Uterus (tissue), 4 donors: ENCODE measurements around the gene ADGRE3. TPM values are rescaled to one million over a fixed set of nuclear protein-coding genes. Genes with fewer than 3 reads are reported as not detected.

Experiments
- DNase-seq, 2 donors: peaks; one replicate each; pipeline ENCODE4 v3.0.0-alpha.2; 2019 to 2020
- H3K27ac ChIP-seq, 2 donors: fragments of 200-600 bp; sonication (generic); 1 replicate in 1 of 2; 2 replicates in 1 of 2; pipeline ENCODE4 v1.5.1; 2016 to 2018
- H3K27me3 ChIP-seq, 2 donors: fragments of 200-600 bp; sonication (generic); one replicate each; pipeline ENCODE4 v1.5.1; 2018 to 2019; ENCODE audit warnings: control low read depth in 1 of 2
- H3K36me3 ChIP-seq, 2 donors: fragments of 200-600 bp; sonication (generic); one replicate each; pipeline ENCODE4 v1.5.1; 2019; ENCODE audit warnings: control low read depth in 1 of 2
- H3K4me1 ChIP-seq, 2 donors: fragments of 200-600 bp; sonication (generic); one replicate each; pipeline ENCODE4 v1.5.1; 2018 to 2019; ENCODE audit warnings: control low read depth in 1 of 2
- H3K4me3 ChIP-seq, 2 donors: fragments of 200-600 bp; sonication (generic); 1 replicate in 1 of 2; 2 replicates in 1 of 2; pipeline ENCODE4 v1.5.1; 2018 to 2019; ENCODE audit warnings: mild to moderate bottlenecking in 1 of 2
- H3K9me3 ChIP-seq, 2 donors: fragments of 200-600 bp; sonication (generic); one replicate each; pipeline ENCODE4 v1.5.1; 2019; ENCODE audit warnings: control low read depth in 1 of 2
- CTCF ChIP-seq, 4 experiments: fragments of 200-600 bp in 2 of 4; fragments of 450-650 bp in 2 of 4; sonication (generic) in 2 of 4; IDR thresholded peaks; one replicate each; pipeline ENCODE4 v1.5.1; 2016 to 2019; ENCODE audit warnings: antibody characterized with exemption in 4 of 4, mild to moderate bottlenecking in 2 of 4, moderate library complexity in 1 of 4
- POLR2A ChIP-seq, 2 donors: fragments of 450-650 bp; IDR thresholded peaks; one replicate each; pipeline ENCODE4 v1.6.1; 2016; ENCODE audit warnings: antibody characterized with exemption in 2 of 2, mild to moderate bottlenecking in 1 of 2, moderate library complexity in 1 of 2
- intact Hi-C: fragments of 100-400 bp; cut with DNase I; formaldehyde crosslinking; loops from one replicate; pipeline ENCODE4 v1.15.1; 2023; ENCODE audit warnings: low total_unique reads
- total RNA-seq, 4 donors: library from RNA; depleted of rRNA in 3 of 4; stranded (reverse); fragments of >200 nt in 3 of 4; gene quantifications; one replicate each; pipeline versions ENCODE4 v1.1.0 to v1.2.4, GENCODE V29; 2014 to 2023
- donor health status: DM: yes; HTN: yes; CAD: no.

Gene ADGRE3
- total RNA-seq, 4 donors from 2014 or later, result 0.14 TPM; not detected in 3

DNA sequence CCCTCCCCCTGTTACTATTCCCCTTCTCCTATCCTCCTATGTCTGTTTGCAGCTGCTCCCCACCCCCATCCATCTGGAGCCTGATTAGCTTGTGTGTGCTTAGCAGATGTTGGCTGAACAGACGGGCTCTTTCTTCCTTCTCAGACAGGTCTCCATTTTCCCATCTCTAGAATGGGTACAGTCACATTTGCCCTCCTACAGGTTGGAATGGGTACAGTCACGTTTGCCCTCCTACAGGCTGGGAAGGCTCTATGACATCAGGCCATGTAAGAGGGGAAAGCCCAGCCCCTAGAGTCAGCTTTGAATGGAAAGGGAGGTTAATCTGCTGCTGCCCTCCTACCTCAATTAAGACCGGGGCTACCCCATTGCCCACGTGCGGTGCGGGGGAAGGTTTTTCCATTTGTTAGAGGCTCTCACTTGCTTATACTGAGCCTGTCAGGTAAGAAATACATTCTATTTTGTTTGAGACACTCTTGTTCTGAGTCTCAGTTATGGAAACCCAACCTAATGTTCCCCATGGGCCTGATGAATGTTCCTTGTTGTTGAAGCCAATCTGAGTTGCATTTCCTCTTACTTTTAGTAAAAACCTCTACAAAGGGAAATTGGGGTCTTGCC lies 93.9 kb downstream of the ADGRE3 start:
- H3K9me3 ChIP-seq, result no peaks in the 10 kb centered on the region
- no peaks in the 10 kb centered on the region for H3K4me1 ChIP-seq
- no peaks in the 10 kb centered on the region for H3K36me3 ChIP-seq
- DNase-seq, result no peak
- H3K4me3 ChIP-seq, result no peak overlapping the region
- no peaks in the 10 kb centered on the region for H3K27me3 ChIP-seq
- intact Hi-C loops, result no loop called here
- no peak overlapping the region for H3K27ac ChIP-seq
- TF ChIP-seq POLR2A (IDR thresholded peaks at IDR 0.05), result no peak

- no peaks in the 10 kb centered on the region for H3K9me3 ChIP-seq
- TF ChIP-seq CTCF (IDR thresholded peaks at IDR 0.05) (no peak), POLR2A (IDR thresholded peaks at IDR 0.05) (no peak)
- intact Hi-C loops, result no loop called here
- H3K27ac ChIP-seq, result no peak overlapping the region
- no peaks in the 10 kb centered on the region for H3K4me1 ChIP-seq
- H3K4me3 ChIP-seq, result no peak overlapping the region
- no peak for DNase-seq
- H3K27me3 ChIP-seq, result no peaks in the 10 kb centered on the region
- no peaks in the 10 kb centered on the region for H3K36me3 ChIP-seq
Observed at GRCh38 chr19:14577885-14578427, 96.7 kb downstream of the ADGRE3 start.

DNA sequence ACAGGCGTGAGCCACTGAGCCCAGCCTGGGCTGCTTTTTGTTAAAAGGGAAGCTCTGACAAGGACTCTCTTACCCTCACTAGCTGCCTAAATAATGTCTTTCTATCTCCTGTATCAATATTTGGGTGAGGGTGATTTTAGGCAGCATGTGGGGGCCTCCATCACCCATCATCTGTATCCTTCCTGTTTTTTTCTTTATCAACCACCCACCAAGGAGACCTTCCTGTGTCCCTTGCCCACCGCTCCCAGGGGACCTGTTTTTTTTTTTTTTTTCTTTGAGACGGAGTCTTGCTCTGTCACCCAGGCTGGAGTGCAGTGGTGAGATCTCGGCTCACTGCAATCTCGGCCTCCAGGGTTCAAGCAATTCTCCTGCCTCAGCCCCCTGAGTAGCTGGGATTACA lies 97.4 kb downstream of the ADGRE3 start:
- H3K36me3 ChIP-seq, result no peaks in the 10 kb centered on the region
- no peaks in the 10 kb centered on the region for H3K9me3 ChIP-seq
- H3K4me1 ChIP-seq, result no peaks in the 10 kb centered on the region
- H3K27ac ChIP-seq, result no peak overlapping the region
- TF ChIP-seq CTCF (IDR thresholded peaks at IDR 0.05), result no peak
- no peak for TF ChIP-seq POLR2A (IDR thresholded peaks at IDR 0.05)
- H3K27me3 ChIP-seq, result no peaks in the 10 kb centered on the region
- intact Hi-C loops, result no loop called here
- no peak for DNase-seq
- no peak overlapping the region for H3K4me3 ChIP-seq

DNA sequence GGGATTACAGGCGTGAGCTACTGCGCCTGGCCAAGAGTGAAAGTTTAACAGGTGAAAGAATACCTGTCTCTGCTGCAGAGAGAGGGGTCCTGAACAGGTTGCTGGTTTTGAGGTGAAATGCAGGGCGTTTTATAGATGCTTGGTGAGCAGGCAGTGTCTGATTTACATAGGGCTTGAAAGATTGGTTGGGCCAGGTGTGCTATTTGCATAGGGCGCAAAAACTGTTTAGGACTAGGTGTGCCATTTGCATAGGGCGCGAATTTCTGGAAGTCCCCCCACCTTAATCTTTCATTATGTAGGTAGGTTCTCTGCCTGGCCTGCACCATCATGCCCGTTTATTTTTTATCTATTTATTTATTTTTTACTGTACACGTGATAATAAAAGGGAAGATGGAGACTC lies 98.3 kb downstream of the ADGRE3 start:
- Histone ChIP-seq H3K9me3 (no peaks in the 10 kb centered on the region), H3K27ac (no peak overlapping the region), H3K4me3 (no peak overlapping the region), H3K4me1 (peaks cover 0 to under 1% of the 10 kb centered on the region in 2 donors), H3K36me3 (no peaks in the 10 kb centered on the region), H3K27me3 (no peaks in the 10 kb centered on the region)
- intact Hi-C loops, result no loop called here
- TF ChIP-seq POLR2A (IDR thresholded peaks at IDR 0.05), result no peak
- no peak for TF ChIP-seq CTCF (IDR thresholded peaks at IDR 0.05)
- no peak for DNase-seq

GRCh38 chr19:14575428-14575980 lies 99.1 kb downstream of the ADGRE3 start:
- Histone ChIP-seq H3K27ac (no peak overlapping the region), H3K36me3 (no peaks in the 10 kb centered on the region), H3K27me3 (no peaks in the 10 kb centered on the region), H3K9me3 (no peaks in the 10 kb centered on the region), H3K4me3 (no peak overlapping the region), H3K4me1 (peaks cover 6 to 9% of the 10 kb centered on the region in 2 donors)
- DNase-seq, result no peak
- intact Hi-C loops, result no loop called here
- no peak for TF ChIP-seq POLR2A (IDR thresholded peaks at IDR 0.05)
- no peak for TF ChIP-seq CTCF (IDR thresholded peaks at IDR 0.05)
